Fibroblast of lung (primary cell): ENCODE measurements around the gene SAFB.

ENCODE experiments used
- CTCF ChIP-seq, 2 donors: IDR thresholded peaks in 1 of 2; conservative IDR thresholded peaks in 1 of 2; 1 replicate in 1 of 2; 2 replicates in 1 of 2; pipeline ENCODE4 v1.5.1; 2011 to 2012; ENCODE audit warnings: low read length in 2 of 2, control low read depth in 1 of 2, inconsistent platforms in 1 of 2, low read depth in 1 of 2, mild to moderate bottlenecking in 1 of 2
- EZH2 ChIP-seq: IDR thresholded peaks from 2 replicates; pipeline ENCODE4 v1.5.1; 2012; ENCODE audit warnings: low read length, control low read depth, mild to moderate bottlenecking; ENCODE audit errors: missing control alignments

GRCh38 chr19:5590865-5591154, 32.1 kb upstream of the SAFB start:
- no peak for TF ChIP-seq CTCF (conservative IDR thresholded peaks at IDR 0.05 in 1 of 2, IDR thresholded peaks at IDR 0.05 in 1 of 2; ENCODE audit: low read depth in 1 of 2, low read length in 2 of 2)
- TF ChIP-seq EZH2: no peak
